K562 (cell line): ENCODE data around the gene CELSR2. TPM values are rescaled to one million over a fixed set of nuclear protein-coding genes. Genes with fewer than 3 reads are reported as not detected.
A peak's percentile ranks its signal among the peaks of the same experiment; 100 is the strongest.

ENCODE experiments used
- BRCA1 ChIP-seq, 2 experiments: fragments of 450-650 bp in 1 of 2; sonication (generic) in 1 of 2; formaldehyde crosslinking in 1 of 2; IDR thresholded peaks; 2 replicates each; pipeline versions ENCODE4 v1.5.0 to v1.6.1; 2017 to 2020; ENCODE audit warnings: mild to moderate bottlenecking in 1 of 2, missing genetic modification reagents in 1 of 2
- C11orf30 ChIP-seq: fragments of 450-650 bp; IDR thresholded peaks from 2 replicates; pipeline ENCODE4 v1.6.1; 2016; ENCODE audit warnings: low read depth, mild to moderate bottlenecking
- CBFA2T2 ChIP-seq: fragments of 450-650 bp; conservative IDR thresholded peaks from 2 replicates; pipeline ENCODE4 v1.6.1; 2017; ENCODE audit warnings: mild to moderate bottlenecking
- CBFA2T3 ChIP-seq: fragments of 450-650 bp; IDR thresholded peaks from 2 replicates; pipeline ENCODE4 v1.6.1; 2017
- CCNT2 ChIP-seq: IDR thresholded peaks from 2 replicates; pipeline ENCODE4 v1.6.1; 2011; ENCODE audit warnings: borderline replicate concordance, low read depth, mild to moderate bottlenecking, moderate library complexity, mixed read lengths, low read length; ENCODE audit not compliant: insufficient read length; ENCODE audit errors: extremely low read depth
- CUX1 ChIP-seq: fragments of 200-800 bp; sonication (Bioruptor generic); IDR thresholded peaks from 2 replicates; pipeline ENCODE4 v1.6.1; 2016; ENCODE audit warnings: missing genetic modification characterization, missing compliant biosample characterization
- DNMT1 ChIP-seq: fragments of 450-650 bp; IDR thresholded peaks from 2 replicates; pipeline ENCODE4 v1.6.1; 2016; ENCODE audit warnings: antibody characterized with exemption, mild to moderate bottlenecking
- E2F8 ChIP-seq: fragments of 450-650 bp; IDR thresholded peaks from 2 replicates; pipeline ENCODE4 v1.7.1; 2018; ENCODE audit warnings: mild to moderate bottlenecking, low read depth; ENCODE audit not compliant: partially characterized antibody
- KLF16 ChIP-seq: IDR thresholded peaks from 2 replicates; pipeline ENCODE4 v1.6.1; 2016; ENCODE audit warnings: antibody characterized with exemption
- LEF1 ChIP-seq: fragments of 450-650 bp; IDR thresholded peaks from 2 replicates; pipeline ENCODE4 v1.6.1; 2016; ENCODE audit warnings: mild to moderate bottlenecking
- PRDM10 ChIP-seq: fragments of 450-650 bp; IDR thresholded peaks from 2 replicates; pipeline ENCODE4 v1.6.1; 2018; ENCODE audit not compliant: partially characterized antibody
- RCOR1 ChIP-seq, 2 experiments: IDR thresholded peaks; 2 replicates each; pipeline ENCODE4 v1.6.1; 2012; ENCODE audit warnings: low read depth in 2 of 2, low read length in 2 of 2, borderline replicate concordance in 1 of 2, improper control_type of control experiment in 1 of 2
- SP1 ChIP-seq: sonication (generic); formaldehyde crosslinking; IDR thresholded peaks from 2 replicates; pipeline ENCODE4 v1.8.1; 2022; ENCODE audit warnings: mild to moderate bottlenecking, missing genetic modification reagents
- TAL1 ChIP-seq: fragments of 450-650 bp; IDR thresholded peaks from 2 replicates; pipeline ENCODE4 v1.6.1; 2016; ENCODE audit warnings: mild to moderate bottlenecking
- ZBED1 ChIP-seq: IDR thresholded peaks from 2 replicates; pipeline ENCODE4 v1.6.1; 2014
- ZNF431 ChIP-seq: sonication (generic); formaldehyde crosslinking; IDR thresholded peaks from 2 replicates; pipeline ENCODE4 v1.8.0; 2022; ENCODE audit warnings: mild to moderate bottlenecking, missing genetic modification reagents
- ZZZ3 ChIP-seq: fragments of 450-650 bp; IDR thresholded peaks from 2 replicates; pipeline ENCODE4 v1.6.1; 2016; ENCODE audit warnings: antibody characterized with exemption, mild to moderate bottlenecking, moderate library complexity
- polyA plus RNA-seq, 8 experiments: library from polyadenylated mRNA; depleted of rRNA in 4 of 8; stranded (reverse) in 5 of 8; unstranded in 3 of 8; fragments of >200 nt; fragmentation: Nextera tagmentation in 2 of 8; fragmentation: Illumina TruSeq in 1 of 8; extraction: Ambion mirVana in 2 of 8; extraction: Trizol in 1 of 8; gene quantifications; 2 replicates each; pipeline versions ENCODE4 v1.2.1 to v1.2.3, GENCODE V29; 2011 to 2014; ENCODE audit warnings: inconsistent platforms in 1 of 8, missing spikeins in 1 of 8
- total RNA-seq, 7 experiments: library from RNA; depleted of rRNA in 6 of 7; stranded (reverse); fragments of >200 nt in 6 of 7; fragmentation: Illumina TruSeq in 2 of 7; extraction: Trizol in 2 of 7; gene quantifications; 2 replicates each; pipeline versions ENCODE4 v1.2.1 to v1.2.3, GENCODE V29; 2011 to 2021; ENCODE audit warnings: low replicate concordance in 1 of 7

CELSR2 gene
- total and polyA plus RNA-seq, 9 of the 15 experiments (the other 6 are each of a cell fraction or from before 2014, with no cell fraction given): 0.31 to 21.9 (median 4.2) TPM

GRCh38 chr1:109307274-109308021, 58.1 kb downstream of the CELSR2 start (continued):
- TF ChIP-seq LEF1: peak; percentile 77; the same call in 1 of the 2 replicates
- TF ChIP-seq ZBED1: 0 out of 2 replicates have a peak, but pooled peaks have one; percentile 42
- peak; percentile 92 for TF ChIP-seq CBFA2T3
- TF ChIP-seq RCOR1 (IDR thresholded peaks at IDR 0.05; ENCODE audit: borderline replicate concordance in 1 of 2, low read depth in 2 of 2, low read length in 2 of 2): peak; percentile 3 to 85; a peak in 2 of 4 replicates
- TF ChIP-seq SP1 (CRISPR knock-in tag): peak; percentile 74; the same call in 1 of the 2 replicates
- peak; percentile 74 for TF ChIP-seq CCNT2
- TF ChIP-seq TAL1: peak; percentile 68
- peak; percentile 59; the same call in 1 of the 2 replicates for TF ChIP-seq ZNF431 (CRISPR knock-in tag)
- TF ChIP-seq CUX1 (CRISPR knock-in tag): 0 out of 2 replicates have a peak, but pooled peaks have one; percentile 41
- no peak for TF ChIP-seq ZZZ3
- no peak for TF ChIP-seq DNMT1
- peak; percentile 60 for TF ChIP-seq PRDM10
- no peak for TF ChIP-seq BRCA1 (IDR thresholded peaks at IDR 0.05)
- TF ChIP-seq BRCA1 (CRISPR knock-in tag; IDR thresholded peaks at IDR 0.05): no peak
- TF ChIP-seq CBFA2T2: peak; percentile 83
- TF ChIP-seq KLF16: peak; percentile 34; the same call in 1 of the 2 replicates
- peak; percentile 28 for TF ChIP-seq E2F8
- TF ChIP-seq C11orf30: peak; percentile 81
